H54 (cell line): ENCODE data around the gene CLCN3.

Source experiments
- DNase-seq: peaks from one replicate; pipeline ENCODE4 v3.0.0; 2011; ENCODE audit warnings: low spot score, mixed read lengths; ENCODE audit not compliant: insufficient read length
- FAIRE-seq: peaks from 3 replicates; lab custom pipeline; 2011; peaks lifted over from hg19 to GRCh38; lab: Jason Lieb, UNC
- POLR2A ChIP-seq: IDR thresholded peaks from 2 replicates; pipeline ENCODE4 v1.6.1; 2011; ENCODE audit warnings: low read depth, mild to moderate bottlenecking, low read length

The CLCN3 gene

GRCh38 chr4:169625886-169626285, 5.5 kb downstream of the CLCN3 start:
- FAIRE-seq = no peak
- TF ChIP-seq POLR2A = no peak

GRCh38 chr4:169626331-169627282, 6.2 kb downstream of the CLCN3 start:
- no peak for FAIRE-seq
- TF ChIP-seq POLR2A = no peak

More at GRCh38 chr4:169625886-169626285, 5.5 kb downstream of the CLCN3 start:
- no peak for DNase-seq

GRCh38 chr4:169627307-169627706, 6.9 kb downstream of the CLCN3 start:
- FAIRE-seq (no peak), DNase-seq (no peak)
- no peak for TF ChIP-seq POLR2A

More at GRCh38 chr4:169626331-169627282, 6.2 kb downstream of the CLCN3 start:
- no peak for DNase-seq

GRCh38 chr4:169628579-169628978, 8.2 kb downstream of the CLCN3 start:
- no peak for TF ChIP-seq POLR2A
- DNase-seq (no peak), FAIRE-seq (no peak)

- TF ChIP-seq POLR2A = no peak
- no peak for FAIRE-seq
Observed at GRCh38 chr4:169630069-169630468, 9.7 kb downstream of the CLCN3 start.

GRCh38 chr4:169632896-169633295, 12.5 kb downstream of the CLCN3 start:
- FAIRE-seq = no peak
- no peak for DNase-seq
- no peak for TF ChIP-seq POLR2A

More at GRCh38 chr4:169630069-169630468, 9.7 kb downstream of the CLCN3 start:
- no peak for DNase-seq

- no peak for DNase-seq
- no peak for TF ChIP-seq POLR2A
- FAIRE-seq = no peak
Observed at GRCh38 chr4:169634975-169635374, 14.6 kb downstream of the CLCN3 start.

- no peak for FAIRE-seq
- TF ChIP-seq POLR2A = no peak
- no peak for DNase-seq
Observed at GRCh38 chr4:169640261-169640870, 20.0 kb downstream of the CLCN3 start.

GRCh38 chr4:169644802-169645201, 24.4 kb downstream of the CLCN3 start:
- FAIRE-seq = no peak
- no peak for TF ChIP-seq POLR2A
- no peak for DNase-seq

GRCh38 chr4:169645627-169646026, 25.2 kb downstream of the CLCN3 start:
- FAIRE-seq (no peak), DNase-seq (no peak)
- TF ChIP-seq POLR2A = no peak

GRCh38 chr4:169649545-169650226, 29.3 kb downstream of the CLCN3 start:
- no peak for TF ChIP-seq POLR2A
- FAIRE-seq = no peak

GRCh38 chr4:169650227-169650936, 30.0 kb downstream of the CLCN3 start:
- DNase-seq (no peak), FAIRE-seq (no peak)
- no peak for TF ChIP-seq POLR2A

More at GRCh38 chr4:169649545-169650226, 29.3 kb downstream of the CLCN3 start:
- DNase-seq = no peak

GRCh38 chr4:169652535-169652934, 32.2 kb downstream of the CLCN3 start:
- FAIRE-seq (no peak), DNase-seq (no peak)
- no peak for TF ChIP-seq POLR2A
